NB4 (cell line): Measurements from ENCODE around the gene TTC34.

Source experiments
- POLR2A ChIP-seq: IDR thresholded peaks from 2 replicates; pipeline ENCODE4 v1.6.1; 2011; ENCODE audit warnings: mild to moderate bottlenecking; ENCODE audit not compliant: insufficient read length; ENCODE audit errors: extremely low read depth
- TF ChIP-seq, protein P1 (sequence below): IDR thresholded peaks from one replicate; pipeline ENCODE4 v1.5.1; 2012; ENCODE audit warnings: low read depth, low read length
- TF ChIP-seq, protein P2 (sequence below): IDR thresholded peaks from 2 replicates; pipeline ENCODE4 v1.6.1; 2011; ENCODE audit warnings: low read depth, low read length

DNA sequence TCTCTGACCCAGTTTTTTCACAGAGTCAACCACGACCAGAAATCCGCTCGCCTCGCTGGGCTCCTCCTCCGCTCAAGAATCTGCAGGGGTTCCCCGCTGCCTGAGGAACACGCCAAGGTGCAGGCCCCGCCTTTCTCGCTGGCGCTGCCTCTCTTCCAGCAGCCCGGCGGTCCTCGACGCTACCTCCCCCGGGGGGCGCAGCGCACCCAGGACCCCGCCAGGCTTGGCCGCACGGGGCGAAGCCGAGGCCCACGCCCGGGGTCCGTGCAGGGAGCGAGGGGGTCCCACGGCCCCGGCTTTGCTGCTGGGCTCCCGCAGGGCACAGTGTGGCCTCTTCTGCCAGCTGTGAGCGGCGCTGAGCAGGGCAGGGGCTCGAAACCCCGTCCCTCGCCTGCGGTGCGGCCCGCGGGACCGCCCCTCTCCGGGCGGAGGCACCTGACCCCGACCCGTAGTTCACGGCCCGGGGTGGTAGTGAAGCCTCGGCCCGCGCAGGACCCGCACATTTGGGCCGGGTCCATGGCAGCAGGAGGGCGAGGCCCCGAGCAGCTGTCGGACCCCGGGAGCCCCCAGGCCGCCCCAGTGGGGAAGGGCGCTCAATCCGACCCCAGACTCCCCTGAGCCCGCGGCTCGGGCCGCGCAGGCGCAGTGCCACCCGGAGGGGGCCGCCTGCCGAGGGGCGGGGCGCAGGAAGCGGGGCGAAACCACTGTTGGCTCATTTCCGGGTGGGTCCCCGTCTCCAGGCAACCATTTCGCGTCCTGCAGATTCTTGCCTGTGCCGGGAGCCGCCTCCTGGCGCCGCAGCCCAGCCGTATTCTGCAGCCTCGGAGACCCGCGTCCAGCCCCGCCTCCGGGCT lies 158.7 kb downstream of the TTC34 start:
- TF ChIP-seq, protein P1, sequence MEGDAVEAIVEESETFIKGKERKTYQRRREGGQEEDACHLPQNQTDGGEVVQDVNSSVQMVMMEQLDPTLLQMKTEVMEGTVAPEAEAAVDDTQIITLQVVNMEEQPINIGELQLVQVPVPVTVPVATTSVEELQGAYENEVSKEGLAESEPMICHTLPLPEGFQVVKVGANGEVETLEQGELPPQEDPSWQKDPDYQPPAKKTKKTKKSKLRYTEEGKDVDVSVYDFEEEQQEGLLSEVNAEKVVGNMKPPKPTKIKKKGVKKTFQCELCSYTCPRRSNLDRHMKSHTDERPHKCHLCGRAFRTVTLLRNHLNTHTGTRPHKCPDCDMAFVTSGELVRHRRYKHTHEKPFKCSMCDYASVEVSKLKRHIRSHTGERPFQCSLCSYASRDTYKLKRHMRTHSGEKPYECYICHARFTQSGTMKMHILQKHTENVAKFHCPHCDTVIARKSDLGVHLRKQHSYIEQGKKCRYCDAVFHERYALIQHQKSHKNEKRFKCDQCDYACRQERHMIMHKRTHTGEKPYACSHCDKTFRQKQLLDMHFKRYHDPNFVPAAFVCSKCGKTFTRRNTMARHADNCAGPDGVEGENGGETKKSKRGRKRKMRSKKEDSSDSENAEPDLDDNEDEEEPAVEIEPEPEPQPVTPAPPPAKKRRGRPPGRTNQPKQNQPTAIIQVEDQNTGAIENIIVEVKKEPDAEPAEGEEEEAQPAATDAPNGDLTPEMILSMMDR, result no peak
- peak; percentile 80 for TF ChIP-seq POLR2A
- TF ChIP-seq, protein P2, sequence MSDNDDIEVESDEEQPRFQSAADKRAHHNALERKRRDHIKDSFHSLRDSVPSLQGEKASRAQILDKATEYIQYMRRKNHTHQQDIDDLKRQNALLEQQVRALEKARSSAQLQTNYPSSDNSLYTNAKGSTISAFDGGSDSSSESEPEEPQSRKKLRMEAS, result no peak
